Measurements from ENCODE around the gene C11orf58. TPM values are rescaled to one million over a fixed set of nuclear protein-coding genes. Genes with fewer than 3 reads are reported as not detected.
A peak's percentile ranks its signal among the peaks of the same experiment; 100 is the strongest.

Gene C11orf58
- total RNA-seq, 1 experiment from 2014 or later: 371 TPM

- Histone ChIP-seq H3K27me3 (replicated peaks) (peaks cover 5% of the 10 kb centered on the region), H3K36me3 (no peaks in the 10 kb centered on the region), H3K4me3 (no peak overlapping the region), H3K9me3 (replicated peaks) (no peaks in the 10 kb centered on the region), H3K27ac (no peak overlapping the region), H3K4me1 (replicated peaks) (0 out of 2 replicates have a peak, but pooled peaks cover 10% of the 10 kb centered on the region)
- DNase-seq (ENCODE audit: low read depth in 1 of 2, low spot score in 2 of 2): peak in 1 of 2 experiments; percentile 32
Measured at GRCh38 chr11:16774936-16775613, 36.6 kb downstream of the C11orf58 start.

GRCh38 chr11:16775614-16776283, 37.3 kb downstream of the C11orf58 start:
- Histone ChIP-seq H3K4me1 (replicated peaks) (0 out of 2 replicates have a peak, but pooled peaks cover 10% of the 10 kb centered on the region), H3K9me3 (replicated peaks) (no peaks in the 10 kb centered on the region), H3K27ac (no peak overlapping the region), H3K36me3 (no peaks in the 10 kb centered on the region), H3K27me3 (replicated peaks) (peaks cover 1% of the 10 kb centered on the region), H3K4me3 (no peak overlapping the region)
- peak in 1 of 2 experiments; percentile 36 for DNase-seq (ENCODE audit: low read depth in 1 of 2, low spot score in 2 of 2)

GRCh38 chr11:16776711-16777612, 38.5 kb downstream of the C11orf58 start:
- no peaks in the 10 kb centered on the region for H3K36me3 ChIP-seq
- H3K27ac ChIP-seq: no peak overlapping the region
- peak in 1 of 2 experiments; percentile 42 for DNase-seq (ENCODE audit: low read depth in 1 of 2, low spot score in 2 of 2)
- 0 out of 2 replicates have a peak, but pooled peaks cover 10% of the 10 kb centered on the region for H3K4me1 ChIP-seq (replicated peaks)
- no peaks in the 10 kb centered on the region for H3K27me3 ChIP-seq (replicated peaks)
- no peaks in the 10 kb centered on the region for H3K9me3 ChIP-seq (replicated peaks)
- H3K4me3 ChIP-seq: no peak overlapping the region

- no peak for DNase-seq (ENCODE audit: low read depth in 1 of 2, low spot score in 2 of 2)
- Histone ChIP-seq H3K4me1 (replicated peaks) (0 out of 2 replicates have a peak, but pooled peaks cover 10% of the 10 kb centered on the region), H3K4me3 (no peak overlapping the region), H3K9me3 (replicated peaks) (no peaks in the 10 kb centered on the region), H3K36me3 (no peaks in the 10 kb centered on the region), H3K27me3 (replicated peaks) (no peaks in the 10 kb centered on the region), H3K27ac (no peak overlapping the region)
Measured at GRCh38 chr11:16777613-16777975, 39.1 kb downstream of the C11orf58 start.

GRCh38 chr11:16778286-16778685, 39.8 kb downstream of the C11orf58 start:
- no peak for DNase-seq (ENCODE audit: low read depth in 1 of 2, low spot score in 2 of 2)
- H3K9me3 ChIP-seq (replicated peaks): no peaks in the 10 kb centered on the region
- no peaks in the 10 kb centered on the region for H3K36me3 ChIP-seq
- no peak overlapping the region for H3K27ac ChIP-seq
- H3K4me1 ChIP-seq (replicated peaks): 0 out of 2 replicates have a peak, but pooled peaks cover 10% of the 10 kb centered on the region
- H3K4me3 ChIP-seq: no peak overlapping the region
- no peaks in the 10 kb centered on the region for H3K27me3 ChIP-seq (replicated peaks)

GRCh38 chr11:16778876-16779275, 40.4 kb downstream of the C11orf58 start:
- no peak overlapping the region for H3K27ac ChIP-seq
- no peaks in the 10 kb centered on the region for H3K36me3 ChIP-seq
- H3K4me1 ChIP-seq (replicated peaks): 0 out of 2 replicates have a peak, but pooled peaks cover 10% of the 10 kb centered on the region
- no peaks in the 10 kb centered on the region for H3K9me3 ChIP-seq (replicated peaks)
- no peak overlapping the region for H3K4me3 ChIP-seq
- no peaks in the 10 kb centered on the region for H3K27me3 ChIP-seq (replicated peaks)
- DNase-seq (ENCODE audit: low read depth in 1 of 2, low spot score in 2 of 2): no peak

- H3K4me1 ChIP-seq (replicated peaks): 0 out of 2 replicates have a peak, but pooled peaks cover 10% of the 10 kb centered on the region
- no peaks in the 10 kb centered on the region for H3K27me3 ChIP-seq (replicated peaks)
- no peaks in the 10 kb centered on the region for H3K36me3 ChIP-seq
- DNase-seq (ENCODE audit: low read depth in 1 of 2, low spot score in 2 of 2): peak in 1 of 2 experiments; percentile 29
- H3K9me3 ChIP-seq (replicated peaks): no peaks in the 10 kb centered on the region
- H3K27ac ChIP-seq: no peak overlapping the region
- no peak overlapping the region for H3K4me3 ChIP-seq
Measured at GRCh38 chr11:16779436-16779835, 41.0 kb downstream of the C11orf58 start.

GRCh38 chr11:16780146-16780545, 41.7 kb downstream of the C11orf58 start:
- Histone ChIP-seq H3K4me3 (no peak overlapping the region), H3K36me3 (no peaks in the 10 kb centered on the region), H3K27ac (no peak overlapping the region), H3K9me3 (replicated peaks) (no peaks in the 10 kb centered on the region), H3K27me3 (replicated peaks) (no peaks in the 10 kb centered on the region), H3K4me1 (replicated peaks) (0 out of 2 replicates have a peak, but pooled peaks cover 10% of the 10 kb centered on the region)
- DNase-seq (ENCODE audit: low read depth in 1 of 2, low spot score in 2 of 2): peak in 1 of 2 experiments; percentile 41

- no peaks in the 10 kb centered on the region for H3K36me3 ChIP-seq
- no peaks in the 10 kb centered on the region for H3K9me3 ChIP-seq (replicated peaks)
- H3K27ac ChIP-seq: no peak overlapping the region
- H3K4me1 ChIP-seq (replicated peaks): 0 out of 2 replicates have a peak, but pooled peaks cover 10% of the 10 kb centered on the region
- no peak for DNase-seq (ENCODE audit: low read depth in 1 of 2, low spot score in 2 of 2)
- no peaks in the 10 kb centered on the region for H3K27me3 ChIP-seq (replicated peaks)
- H3K4me3 ChIP-seq: no peak overlapping the region
Measured at GRCh38 chr11:16780698-16781550, 42.5 kb downstream of the C11orf58 start.

GRCh38 chr11:16781936-16782919, 43.8 kb downstream of the C11orf58 start:
- H3K27me3 ChIP-seq (replicated peaks): no peaks in the 10 kb centered on the region
- 0 out of 2 replicates have a peak, but pooled peaks cover 6% of the 10 kb centered on the region for H3K4me1 ChIP-seq (replicated peaks)
- H3K9me3 ChIP-seq (replicated peaks): no peaks in the 10 kb centered on the region
- DNase-seq (ENCODE audit: low read depth in 1 of 2, low spot score in 2 of 2): no peak
- H3K36me3 ChIP-seq: no peaks in the 10 kb centered on the region
- no peak overlapping the region for H3K27ac ChIP-seq
- no peak overlapping the region for H3K4me3 ChIP-seq

- Histone ChIP-seq H3K36me3 (no peaks in the 10 kb centered on the region), H3K27me3 (replicated peaks) (no peaks in the 10 kb centered on the region), H3K4me1 (replicated peaks) (no peaks in the 10 kb centered on the region), H3K9me3 (replicated peaks) (no peaks in the 10 kb centered on the region), H3K4me3 (no peak overlapping the region), H3K27ac (no peak overlapping the region)
- no peak for DNase-seq (ENCODE audit: low read depth in 1 of 2, low spot score in 2 of 2)
Measured at GRCh38 chr11:16783321-16783801, 44.9 kb downstream of the C11orf58 start.

- Histone ChIP-seq H3K27me3 (replicated peaks) (no peaks in the 10 kb centered on the region), H3K36me3 (no peaks in the 10 kb centered on the region), H3K4me3 (no peak overlapping the region), H3K9me3 (replicated peaks) (no peaks in the 10 kb centered on the region), H3K27ac (no peak overlapping the region), H3K4me1 (replicated peaks) (no peaks in the 10 kb centered on the region)
- no peak for DNase-seq (ENCODE audit: low read depth in 1 of 2, low spot score in 2 of 2)
Measured at GRCh38 chr11:16784097-16784496, 45.6 kb downstream of the C11orf58 start.
